K562 (cell line): ENCODE measurements around the gene SH3BP5. TPM values are rescaled to one million over a fixed set of nuclear protein-coding genes. Genes with fewer than 3 reads are reported as not detected.

Experiments used
- ARID2 ChIP-seq: fragments of 450-650 bp; IDR thresholded peaks from 2 replicates; pipeline ENCODE4 v1.6.1; 2017; ENCODE audit warnings: antibody characterized with exemption, mild to moderate bottlenecking
- ATF1 ChIP-seq, 2 experiments: fragments of 450-650 bp in 1 of 2; IDR thresholded peaks; 2 replicates each; pipeline ENCODE4 v1.6.1; 2016; ENCODE audit warnings: missing compliant biosample characterization in 1 of 2, missing genetic modification characterization in 1 of 2
- BRD4 ChIP-seq: fragments of 200-600 bp; sonication (generic); IDR thresholded peaks from 2 replicates; pipeline ENCODE4 v1.6.1; 2017; ENCODE audit warnings: inconsistent platforms
- E2F3 ChIP-seq: fragments of 250-450 bp; sonication (Bioruptor Pico); IDR thresholded peaks from 2 replicates; pipeline ENCODE4 v1.4.0; 2020; ENCODE audit warnings: mild to moderate bottlenecking
- ELF2 ChIP-seq: fragments of 250-450 bp; sonication (Bioruptor Pico); IDR thresholded peaks from 2 replicates; pipeline ENCODE4 v1.5.0; 2021; ENCODE audit warnings: mild to moderate bottlenecking
- HIVEP1 ChIP-seq: fragments of 250-450 bp; sonication (Bioruptor Pico); IDR thresholded peaks from 2 replicates; pipeline ENCODE4 v1.4.0; 2020; ENCODE audit warnings: mild to moderate bottlenecking
- KLF13 ChIP-seq: fragments of 450-650 bp; IDR thresholded peaks from 2 replicates; pipeline ENCODE4 v1.6.1; 2016; ENCODE audit warnings: missing genetic modification characterization, low read depth, mild to moderate bottlenecking, missing compliant biosample characterization, moderate library complexity, borderline replicate concordance
- MCM5 ChIP-seq: fragments of 450-650 bp; IDR thresholded peaks from 2 replicates; pipeline ENCODE4 v1.6.1; 2016; ENCODE audit warnings: low read depth
- MXI1 ChIP-seq: IDR thresholded peaks from 2 replicates; pipeline ENCODE4 v1.6.1; 2011; ENCODE audit warnings: low read depth, mild to moderate bottlenecking, improper control_type of control experiment, low read length
- MYC ChIP-seq, 2 experiments: fragments of 250-450 bp in 1 of 2; sonication (Bioruptor Pico) in 1 of 2; IDR thresholded peaks; 2 replicates each; pipeline versions ENCODE4 v1.5.1 to v1.6.1; 2012 to 2021; ENCODE audit warnings: low read depth in 2 of 2, borderline replicate concordance in 1 of 2, improper control_type of control experiment in 1 of 2, low read length in 1 of 2, mild to moderate bottlenecking in 1 of 2, moderate library complexity in 1 of 2
- NFATC3 ChIP-seq: fragments of 450-650 bp; IDR thresholded peaks from 2 replicates; pipeline ENCODE4 v1.6.1; 2017; ENCODE audit warnings: mild to moderate bottlenecking
- OTX1 ChIP-seq: fragments of 450-650 bp; formaldehyde crosslinking; IDR thresholded peaks from 2 replicates; pipeline ENCODE4 v1.4.0; 2022; ENCODE audit warnings: mild to moderate bottlenecking
- PPARD ChIP-seq: fragments of 250-450 bp; sonication (Bioruptor Pico); IDR thresholded peaks from 2 replicates; pipeline ENCODE4 v1.8.0; 2022; ENCODE audit warnings: inconsistent platforms, mild to moderate bottlenecking, moderate library complexity
- RBM22 ChIP-seq: fragments of 200-400 bp; formaldehyde crosslinking; IDR thresholded peaks from 2 replicates; pipeline ENCODE4 v1.6.1; 2018; ENCODE audit warnings: low read length, low read depth; ENCODE audit not compliant: poor library complexity, severe bottlenecking
- SUPT5H ChIP-seq: fragments of 450-650 bp; IDR thresholded peaks from 2 replicates; pipeline ENCODE4 v1.6.1; 2016
- ZNF274 ChIP-seq: IDR thresholded peaks from 2 replicates; pipeline ENCODE4 v1.6.1; 2011; ENCODE audit warnings: low read depth, mild to moderate bottlenecking, low read length, moderate library complexity, borderline replicate concordance
- ZNF780A ChIP-seq: fragments of 250-450 bp; sonication (Bioruptor Pico); IDR thresholded peaks from 2 replicates; pipeline ENCODE4 v1.5.0; 2021; ENCODE audit warnings: mild to moderate bottlenecking
- polyA plus RNA-seq, 8 experiments: library from polyadenylated mRNA; depleted of rRNA in 4 of 8; stranded (reverse) in 5 of 8; unstranded in 3 of 8; fragments of >200 nt; fragmentation: Nextera tagmentation in 2 of 8; fragmentation: Illumina TruSeq in 1 of 8; extraction: Ambion mirVana in 2 of 8; extraction: Trizol in 1 of 8; gene quantifications; 2 replicates each; pipeline versions ENCODE4 v1.2.1 to v1.2.3, GENCODE V29; 2011 to 2014; ENCODE audit warnings: inconsistent platforms in 1 of 8, missing spikeins in 1 of 8
- total RNA-seq, 7 experiments: library from RNA; depleted of rRNA in 6 of 7; stranded (reverse); fragments of >200 nt in 6 of 7; fragmentation: Illumina TruSeq in 2 of 7; extraction: Trizol in 2 of 7; gene quantifications; 2 replicates each; pipeline versions ENCODE4 v1.2.1 to v1.2.3, GENCODE V29; 2011 to 2021; ENCODE audit warnings: low replicate concordance in 1 of 7
- TF ChIP-seq, protein P1 (sequence below): fragments of 200-400 bp; formaldehyde crosslinking; IDR thresholded peaks from 2 replicates; pipeline ENCODE4 v1.6.1; 2017; ENCODE audit warnings: mild to moderate bottlenecking, low read depth, low read length, moderate library complexity
- TF ChIP-seq, protein P2 (sequence below): fragments of 250-450 bp; sonication (Bioruptor Pico); IDR thresholded peaks from 2 replicates; pipeline ENCODE4 v1.5.0; 2021; ENCODE audit warnings: mild to moderate bottlenecking, moderate library complexity
- TF ChIP-seq, protein P3 (sequence below): fragments of 250-450 bp; sonication (Bioruptor Pico); IDR thresholded peaks from 2 replicates; pipeline ENCODE4 v1.8.0; 2021; ENCODE audit warnings: moderate library complexity, mild to moderate bottlenecking, inconsistent platforms

The SH3BP5 gene
- total and polyA plus RNA-seq, 9 of the 15 experiments (the other 6 are each of a cell fraction or from before 2014, with no cell fraction given), result 2.9 to 29.0 (median 14.9) TPM

DNA sequence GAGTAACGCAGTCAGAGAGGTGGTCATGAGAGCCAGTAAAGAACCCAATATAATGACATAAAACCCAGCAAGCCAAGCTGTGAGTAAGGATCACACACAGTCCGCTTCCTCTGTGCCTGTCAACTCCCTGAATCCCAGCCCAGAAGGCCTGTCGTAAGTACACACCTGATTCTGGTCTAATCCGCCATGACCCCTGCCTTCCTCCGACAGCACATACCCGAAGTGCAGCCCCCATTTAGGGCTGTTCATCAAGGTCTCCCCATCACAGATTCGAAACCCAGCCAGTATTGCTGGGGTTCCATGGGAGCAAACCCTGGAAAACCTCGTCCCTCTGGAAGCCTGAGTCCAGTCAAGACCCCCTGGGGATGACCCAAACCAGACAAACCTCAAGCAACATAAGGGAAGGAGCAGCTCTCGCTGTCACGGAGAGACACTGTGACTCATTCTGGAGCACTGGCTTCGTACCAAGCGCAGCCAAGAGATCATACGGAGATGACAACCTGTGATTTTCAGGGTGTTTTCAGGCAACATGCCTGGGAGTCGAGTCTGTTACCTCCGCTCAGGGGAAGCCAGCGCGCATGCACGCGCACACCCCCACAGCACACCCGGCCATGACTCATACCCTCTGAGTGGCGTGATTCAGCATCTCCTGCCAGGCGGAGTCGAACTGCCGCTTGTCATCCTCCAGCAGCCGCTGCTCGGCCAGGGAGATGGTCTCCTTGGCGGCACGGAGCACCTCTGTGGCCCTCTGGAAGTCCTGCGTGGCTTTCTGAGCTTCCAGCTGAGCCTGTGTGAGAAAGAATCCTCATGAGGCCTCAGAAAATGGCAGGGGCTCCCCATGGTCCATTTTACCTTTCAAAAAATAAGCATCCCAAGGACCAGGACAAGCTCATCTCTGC is 63.0 kb downstream of the SH3BP5 start (continued):
- TF ChIP-seq, protein P1, sequence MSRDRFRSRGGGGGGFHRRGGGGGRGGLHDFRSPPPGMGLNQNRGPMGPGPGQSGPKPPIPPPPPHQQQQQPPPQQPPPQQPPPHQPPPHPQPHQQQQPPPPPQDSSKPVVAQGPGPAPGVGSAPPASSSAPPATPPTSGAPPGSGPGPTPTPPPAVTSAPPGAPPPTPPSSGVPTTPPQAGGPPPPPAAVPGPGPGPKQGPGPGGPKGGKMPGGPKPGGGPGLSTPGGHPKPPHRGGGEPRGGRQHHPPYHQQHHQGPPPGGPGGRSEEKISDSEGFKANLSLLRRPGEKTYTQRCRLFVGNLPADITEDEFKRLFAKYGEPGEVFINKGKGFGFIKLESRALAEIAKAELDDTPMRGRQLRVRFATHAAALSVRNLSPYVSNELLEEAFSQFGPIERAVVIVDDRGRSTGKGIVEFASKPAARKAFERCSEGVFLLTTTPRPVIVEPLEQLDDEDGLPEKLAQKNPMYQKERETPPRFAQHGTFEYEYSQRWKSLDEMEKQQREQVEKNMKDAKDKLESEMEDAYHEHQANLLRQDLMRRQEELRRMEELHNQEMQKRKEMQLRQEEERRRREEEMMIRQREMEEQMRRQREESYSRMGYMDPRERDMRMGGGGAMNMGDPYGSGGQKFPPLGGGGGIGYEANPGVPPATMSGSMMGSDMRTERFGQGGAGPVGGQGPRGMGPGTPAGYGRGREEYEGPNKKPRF, result no peak
- TF ChIP-seq BRD4 (0 out of 2 replicates have a peak, but pooled peaks have one; percentile 35), OTX1 (CRISPR knock-in tag) (peak; percentile 80), ARID2 (no peak), MYC (IDR thresholded peaks at IDR 0.05; ENCODE audit: low read depth, low read length) (peak; percentile 87), MYC (CRISPR knock-in tag; IDR thresholded peaks at IDR 0.05; ENCODE audit: borderline replicate concordance, low read depth) (no peak), RBM22 (no peak), HIVEP1 (CRISPR knock-in tag) (no peak), MCM5 (no peak), NFATC3 (no peak), KLF13 (tag) (peak; percentile 67; the same call in 1 of the 2 replicates), PPARD (CRISPR knock-in tag) (no peak), MXI1 (no peak), E2F3 (CRISPR knock-in tag) (0 out of 2 replicates have a peak, but pooled peaks have one; percentile 21), SUPT5H (peak; percentile 75), ELF2 (CRISPR knock-in tag) (no peak), ZNF780A (CRISPR knock-in tag) (no peak), ATF1 (CRISPR knock-in tag; IDR thresholded peaks at IDR 0.05) (no peak), ATF1 (tag; IDR thresholded peaks at IDR 0.05) (peak; percentile 83), ZNF274 (no peak)
- TF ChIP-seq, protein P2, sequence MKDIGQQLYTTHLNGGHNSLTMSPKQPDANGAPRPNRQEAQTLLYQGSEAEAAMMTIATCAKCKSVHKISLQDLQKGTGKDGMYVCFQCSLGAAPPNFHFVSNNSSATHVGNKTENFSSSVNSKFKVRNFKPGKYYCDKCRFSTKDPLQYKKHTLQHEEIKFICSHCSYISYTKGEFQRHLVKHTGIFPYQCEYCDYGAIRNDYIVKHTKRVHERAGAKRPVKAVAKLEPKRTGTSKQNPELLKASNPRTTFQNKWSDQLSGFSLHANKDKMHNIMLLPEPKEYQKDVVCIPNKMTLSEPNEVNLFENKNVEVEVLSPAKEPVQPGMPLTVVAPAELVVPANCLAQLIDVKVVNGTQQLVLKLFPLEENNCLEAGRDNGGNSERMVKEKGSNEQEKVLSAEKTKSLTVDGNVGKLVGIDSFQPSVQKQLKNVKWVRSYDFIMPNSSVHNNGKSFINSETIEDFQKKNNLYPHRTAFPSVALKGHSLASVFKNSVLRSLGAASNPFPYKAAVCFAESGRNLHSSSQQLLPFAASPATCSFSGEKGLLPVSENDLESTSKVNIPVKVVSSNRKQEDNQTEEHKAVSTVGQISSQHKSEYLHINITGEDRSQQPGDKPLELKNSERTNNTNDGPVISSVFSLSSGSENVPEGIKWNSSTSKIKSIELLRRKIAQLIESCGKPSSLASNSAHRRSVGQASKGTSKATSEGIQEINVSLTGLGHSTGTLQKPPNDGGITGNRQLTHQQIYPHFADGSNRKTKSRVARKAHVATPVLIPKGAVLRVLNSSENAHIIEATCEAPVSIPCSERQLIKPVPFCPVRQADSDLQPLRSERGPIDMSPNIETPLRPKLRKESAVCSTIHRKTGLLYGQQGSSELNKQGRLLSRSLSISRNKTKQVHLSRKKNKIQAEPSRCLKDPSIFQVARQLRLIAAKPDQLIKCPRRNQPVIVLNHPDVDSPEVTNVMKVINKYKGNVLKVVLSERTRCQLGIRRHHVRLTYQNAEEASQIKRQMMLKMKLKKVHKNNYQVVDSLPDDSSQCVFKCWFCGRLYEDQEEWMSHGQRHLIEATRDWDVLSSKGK (CRISPR knock-in tag), result no peak
- TF ChIP-seq, protein P3, sequence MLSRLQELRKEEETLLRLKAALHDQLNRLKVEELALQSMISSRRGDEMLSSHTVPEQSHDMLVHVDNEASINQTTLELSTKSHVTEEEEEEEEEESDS (CRISPR knock-in tag), result no peak
